TTC549 (cell line): ENCODE results near the gene SCART1.
"Not testable (repeated sequence)": the region's sequence is repeated elsewhere in the genome, so short reads cannot be mapped to it uniquely, and the experiment has no call there.

Source experiments
- FAIRE-seq: peaks from 2 replicates; lab custom pipeline; 2012; peaks lifted over from hg19 to GRCh38; lab: Jason Lieb, UNC

SCART1 gene

GRCh38 chr10:133432789-133433188, 21.0 kb upstream of the SCART1 start:
- FAIRE-seq: not testable (repeated sequence)

GRCh38 chr10:133438711-133439273, 15.0 kb upstream of the SCART1 start:
- no peak for FAIRE-seq

- FAIRE-seq: no peak
These were observed 14.0 kb upstream of the SCART1 start for GRCh38 chr10:133439517-133440461.

DNA sequence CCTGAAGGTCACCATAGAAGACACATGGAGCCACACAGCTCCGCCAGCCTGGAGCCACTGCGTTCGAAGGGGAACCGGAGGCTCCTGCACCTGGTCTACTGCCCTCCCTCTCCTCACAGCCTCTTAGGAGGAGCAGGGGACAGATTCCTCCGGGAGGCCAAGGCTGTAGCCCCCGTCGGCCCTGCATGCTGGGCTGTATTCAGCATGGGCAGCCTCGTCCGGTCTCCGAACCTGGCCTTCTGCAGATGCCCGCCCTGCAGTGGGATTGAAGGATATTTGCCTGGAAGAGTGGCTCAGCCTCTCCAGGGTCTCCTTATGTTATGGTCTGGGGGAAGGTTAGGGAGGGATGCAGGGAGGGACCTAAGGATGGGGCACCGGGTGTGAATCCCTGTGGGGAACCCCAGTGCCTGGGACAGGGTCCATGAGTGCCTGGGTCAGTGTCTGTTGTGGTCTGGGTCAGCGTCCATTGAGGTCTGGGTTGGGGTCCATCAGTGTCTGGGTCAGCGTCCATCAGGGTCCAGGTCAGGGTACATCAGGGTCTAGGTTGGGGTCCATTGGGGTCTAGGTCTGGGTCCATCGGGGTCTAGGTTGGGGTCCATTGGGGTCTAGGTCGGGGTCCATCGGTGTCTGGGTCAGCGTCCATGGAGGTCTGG, 13.0 kb upstream of the SCART1 start:
- no peak for FAIRE-seq

GRCh38 chr10:133441356-133441755, 12.4 kb upstream of the SCART1 start:
- not testable (repeated sequence) for FAIRE-seq

DNA sequence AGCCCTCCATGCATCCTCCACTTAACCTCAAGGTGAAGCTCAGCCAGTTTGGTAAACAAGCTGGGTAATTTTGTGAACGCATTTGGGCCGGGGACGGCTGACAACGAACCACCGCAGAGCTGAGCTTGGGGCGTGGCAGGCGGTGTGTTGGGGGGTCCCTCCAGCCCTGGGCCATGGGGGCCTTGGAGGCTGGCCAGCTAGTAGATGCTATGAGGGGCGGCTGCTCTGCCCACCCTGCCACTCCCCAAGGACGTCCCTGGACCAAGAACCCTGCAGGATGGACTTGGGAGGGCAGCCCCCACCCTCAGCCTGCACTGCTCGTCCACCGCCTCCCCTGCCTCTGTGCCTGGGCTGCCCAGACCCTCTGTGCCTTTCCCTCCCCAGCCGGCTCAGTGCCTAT, 12.0 kb upstream of the SCART1 start:
- no peak for FAIRE-seq

GRCh38 chr10:133442191-133442966, 11.4 kb upstream of the SCART1 start:
- no peak for FAIRE-seq

GRCh38 chr10:133442967-133443924, 10.5 kb upstream of the SCART1 start:
- FAIRE-seq: no peak

DNA sequence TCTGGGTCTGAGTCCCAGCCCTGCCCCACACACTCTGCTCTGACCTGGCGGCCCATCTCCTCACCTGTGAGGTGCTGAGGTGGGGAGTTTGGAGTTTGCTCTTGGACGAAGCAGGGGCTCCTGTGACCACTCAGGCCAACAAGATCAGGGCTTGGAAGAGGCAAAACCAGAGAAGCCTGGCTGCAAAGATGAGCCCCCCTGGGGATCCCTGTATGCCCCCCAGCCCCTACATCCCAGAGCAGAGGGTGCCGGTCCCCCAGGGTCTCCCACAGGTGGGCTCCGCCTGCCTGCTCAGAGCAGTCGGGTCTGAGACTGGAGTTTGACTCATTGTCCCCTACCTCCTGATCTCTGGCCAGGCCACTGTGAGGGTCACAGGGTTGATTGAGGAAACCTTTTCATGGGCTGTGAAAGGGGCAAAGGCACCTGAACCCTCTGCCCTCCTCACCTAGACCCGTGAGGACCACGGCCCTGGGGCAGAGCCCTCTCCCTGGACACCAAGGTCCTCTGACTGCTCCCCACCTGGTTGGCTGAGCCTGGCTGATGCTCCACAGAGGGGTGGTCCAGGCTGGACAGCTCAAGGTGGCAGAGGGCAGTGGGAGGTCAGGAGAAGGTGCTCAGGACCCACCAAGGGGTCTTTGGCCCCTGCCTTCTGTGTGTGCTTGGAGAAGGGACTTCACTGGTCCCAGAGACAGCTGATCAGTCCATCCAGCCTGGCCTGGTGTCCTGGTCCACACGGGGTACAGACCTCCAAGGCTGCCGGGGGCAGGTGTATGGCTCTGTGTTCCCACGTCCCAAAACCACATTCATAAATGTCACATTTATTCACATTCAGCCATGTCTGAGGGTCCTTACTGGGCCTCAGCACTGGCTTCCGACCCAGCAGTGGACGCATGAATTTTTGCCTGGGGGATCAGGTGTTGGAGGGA, 9.1 kb upstream of the SCART1 start:
- no peak for FAIRE-seq

GRCh38 chr10:133445268-133445732, 8.4 kb upstream of the SCART1 start:
- no peak for FAIRE-seq

DNA sequence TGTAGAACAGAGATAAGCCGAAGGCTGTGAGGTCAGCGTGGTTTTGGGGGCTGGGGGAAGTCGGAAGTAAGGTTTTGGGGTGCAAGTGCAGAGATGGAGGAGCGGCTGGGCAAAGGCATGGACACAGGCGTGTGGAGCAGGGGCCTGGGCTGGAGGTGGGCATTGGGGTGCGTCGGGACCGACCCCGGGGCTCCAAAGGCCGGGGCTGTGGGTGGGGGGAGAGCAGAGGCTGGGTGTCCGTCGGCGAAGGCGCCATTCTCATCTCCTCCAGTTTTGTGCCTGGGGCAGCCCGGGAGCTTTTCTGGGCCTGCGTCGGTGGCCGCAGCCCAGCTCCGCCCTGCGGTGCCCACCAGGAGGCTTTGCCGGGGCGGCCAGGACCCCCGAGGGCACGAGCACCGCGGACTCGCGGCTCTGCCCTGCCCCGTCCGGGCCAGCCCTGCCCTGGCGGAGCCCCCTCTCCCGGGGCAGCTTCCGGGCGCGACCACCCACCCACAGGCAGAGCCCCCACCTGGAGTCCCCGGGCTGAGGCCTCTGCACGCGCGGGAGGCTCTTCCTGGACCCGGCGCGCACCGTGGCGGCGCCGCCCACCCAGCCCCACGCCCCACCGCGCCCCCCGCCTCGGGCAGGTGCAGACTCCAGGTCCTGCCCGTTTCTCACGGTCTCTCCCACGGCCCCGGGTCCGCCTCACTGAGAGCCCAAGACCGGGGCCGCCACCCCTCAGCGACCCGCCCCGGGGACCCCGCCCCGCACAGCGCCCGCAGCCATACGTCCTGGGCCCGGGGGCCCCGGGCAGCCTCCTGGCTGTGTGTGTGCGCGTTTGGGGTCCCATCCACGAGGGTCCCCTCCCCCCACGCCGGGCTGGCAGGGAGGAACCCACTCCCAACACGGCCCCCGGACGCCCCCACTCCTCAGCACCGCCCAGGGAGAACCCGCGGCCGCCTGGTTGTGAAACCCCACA, 7.7 kb upstream of the SCART1 start:
- FAIRE-seq: no peak

- no peak for FAIRE-seq
These were observed 6.8 kb upstream of the SCART1 start for GRCh38 chr10:133446979-133447378.

GRCh38 chr10:133448120-133448519, 5.6 kb upstream of the SCART1 start:
- no peak for FAIRE-seq

DNA sequence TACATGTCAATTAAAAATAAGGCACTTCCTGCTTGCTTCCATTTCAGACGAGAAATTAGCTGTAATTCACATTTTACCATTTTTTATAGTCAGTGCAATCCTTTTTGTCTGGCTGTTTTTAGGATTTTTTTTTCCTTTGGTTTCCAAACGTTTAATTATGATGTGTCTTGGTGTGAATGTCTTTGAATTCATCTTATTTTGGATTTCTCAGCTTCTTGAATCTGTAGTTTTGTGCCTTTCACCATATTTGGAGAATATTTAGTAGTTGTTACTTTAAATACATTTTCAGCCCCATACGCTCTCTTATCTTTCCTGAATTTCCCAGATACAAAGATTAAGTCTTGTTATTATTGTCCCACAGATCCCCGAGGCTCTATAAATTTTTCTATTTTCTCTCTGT, 2.4 kb upstream of the SCART1 start:
- FAIRE-seq: no peak

DNA sequence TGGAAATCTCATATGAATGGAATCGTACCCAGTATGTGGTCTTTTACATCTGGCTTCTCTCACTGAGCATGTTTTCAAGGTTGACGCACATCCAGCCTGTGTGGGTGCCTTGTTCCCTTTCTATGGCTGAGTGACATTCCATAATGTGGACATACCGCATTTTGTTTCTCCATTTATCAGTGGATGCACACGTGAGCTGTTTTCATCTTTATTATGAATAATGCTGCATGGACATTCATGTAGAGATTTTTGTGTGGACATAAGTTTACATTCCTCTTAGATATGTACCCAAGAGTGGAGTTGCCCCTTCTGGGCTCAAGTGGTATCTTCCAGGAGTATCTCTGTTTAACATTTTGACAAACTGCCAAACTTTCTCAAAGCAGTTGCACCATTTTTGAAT, 1.3 kb upstream of the SCART1 start:
- no peak for FAIRE-seq

DNA sequence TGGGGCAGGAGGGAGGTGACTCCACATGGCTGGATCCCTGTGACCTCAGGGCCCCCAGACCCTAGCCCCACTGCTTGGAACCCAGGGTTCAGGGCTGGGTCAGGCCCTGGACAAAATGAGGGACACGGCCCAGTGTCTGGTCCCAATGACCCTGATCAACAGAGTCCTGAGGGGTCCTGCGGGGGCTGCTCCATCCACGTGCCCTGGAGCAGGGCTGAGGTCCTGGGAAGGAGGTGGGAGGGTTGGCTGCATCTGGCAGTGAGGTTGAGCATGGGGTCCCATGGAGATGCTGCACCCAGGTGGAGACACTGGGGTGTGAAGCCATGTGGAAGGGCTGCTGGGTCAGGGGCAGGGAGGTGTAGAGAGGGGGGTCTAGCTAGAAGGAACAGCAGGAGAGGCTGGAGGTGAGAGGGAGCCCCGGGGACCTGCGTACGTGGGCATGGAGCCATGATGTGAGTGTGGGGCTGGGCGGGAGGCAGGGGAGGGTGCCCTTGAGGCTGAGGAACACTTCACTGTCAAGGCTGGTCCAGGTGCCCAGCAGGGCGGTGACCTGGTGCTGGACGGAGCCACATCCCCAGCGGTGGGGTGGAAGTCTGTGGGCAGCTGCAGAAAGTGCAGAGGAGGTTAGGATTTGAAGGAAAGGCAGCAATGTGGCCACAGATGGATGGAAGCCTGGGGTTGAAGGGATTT, 604 bp downstream of the SCART1 start:
- no peak for FAIRE-seq

GRCh38 chr10:133455196-133455595, 1.5 kb downstream of the SCART1 start:
- FAIRE-seq: no peak

- no peak for FAIRE-seq
These were observed 1.9 kb downstream of the SCART1 start for GRCh38 chr10:133455611-133456031.
